ENCODE measurements around the gene HMGXB3.

HMGXB3 gene

DNA sequence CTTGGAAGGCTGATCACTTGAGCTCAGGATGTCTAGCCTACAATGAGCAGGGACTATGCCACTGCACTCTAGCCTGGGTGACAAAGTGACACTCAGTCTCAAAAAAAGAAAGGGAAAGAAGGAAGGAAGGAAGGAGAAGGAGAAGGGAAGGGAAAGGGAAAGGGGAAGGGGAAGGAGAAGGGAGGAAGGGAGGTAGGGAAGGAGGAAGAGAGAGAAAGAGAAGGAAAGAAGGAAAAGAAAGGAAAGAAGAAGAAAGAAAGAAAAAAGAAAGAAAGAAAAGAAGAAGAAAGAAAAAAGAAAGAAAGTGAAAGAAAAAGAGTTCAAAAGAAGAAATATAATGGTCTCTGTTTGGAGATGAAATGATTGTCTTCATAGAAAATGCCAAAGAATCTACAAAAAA is 96.6 kb downstream of the HMGXB3 start:
- DNase-seq, result no peak

DNA sequence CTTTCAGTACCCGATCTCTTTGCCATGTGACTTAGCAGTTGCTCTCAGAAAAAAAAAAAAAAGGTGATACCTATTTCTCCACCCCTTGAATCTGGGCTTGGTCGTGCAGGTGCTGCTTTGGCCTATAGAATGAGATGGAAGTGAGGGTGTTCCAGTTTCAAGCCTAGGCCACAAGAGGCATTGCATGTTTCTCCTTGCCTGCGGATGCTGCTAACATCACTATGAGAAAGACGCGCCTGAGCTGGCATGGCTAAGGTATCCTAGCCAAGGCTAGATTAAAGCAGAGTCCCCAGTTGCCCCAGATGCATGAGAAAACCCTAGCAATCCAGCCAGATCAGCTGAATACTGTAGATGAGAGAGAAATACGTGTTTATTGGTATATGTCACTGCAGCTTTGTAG is 100.5 kb downstream of the HMGXB3 start:
- no peak for DNase-seq

Data from T1000 (cell line).